IMR-90 (cell line): ENCODE results near the gene NMT1. TPM values are rescaled to one million over a fixed set of nuclear protein-coding genes. Genes with fewer than 3 reads are reported as not detected.

Source experiments
- ATAC-seq: fragments of 200-7000 bp; cut with Tn5 transposase; 2 replicates; pipeline ENCODE4 v1.9.1; 2020; ENCODE audit warnings: low read depth, mild to moderate bottlenecking, moderate library complexity
- BruUV-seq: library from RNA; stranded (reverse); fragments of 400-500 nt; replicated peaks from 2 replicates; lab custom pipeline; 2021; lab: Mats Ljungman, UMichigan
- CTCF ChIA-PET: fragments of 300-600 bp; formaldehyde crosslinking; extraction: SDS; loops from one replicate; lab custom pipeline; 2021; ENCODE audit warnings: antibody characterized with exemption; lab: Yijun Ruan, JAX
- POLR2A ChIA-PET: fragments of 300-600 bp; sonication (Branson Sonifier 250); formaldehyde crosslinking; loops from one replicate; lab custom pipeline; 2022; ENCODE audit warnings: antibody characterized with exemption; ENCODE audit not compliant: unreplicated experiment; lab: Charles Lee
- DNase-seq: peaks from one replicate; pipeline ENCODE4 v3.0.0; 2013
- H2AFZ ChIP-seq: replicated peaks from 2 replicates; pipeline ENCODE3; 2013; ENCODE audit warnings: low read length, mild to moderate bottlenecking; ENCODE audit not compliant: poor library complexity
- H2AK5ac ChIP-seq: 2 replicates; pipeline ENCODE4 v1.6.1; 2013; ENCODE audit warnings: low read depth, low read length, inconsistent platforms
- H2AK9ac ChIP-seq: replicated peaks from 2 replicates; pipeline ENCODE3; 2013; ENCODE audit warnings: mild to moderate bottlenecking, low read depth, low read length, moderate library complexity; ENCODE audit not compliant: poor library complexity
- H2BK120ac ChIP-seq: 2 replicates; pipeline ENCODE4 v1.6.1; 2013; ENCODE audit warnings: low read depth, low read length, inconsistent platforms
- H2BK15ac ChIP-seq: 3 replicates; pipeline ENCODE4 v1.6.1; 2013; ENCODE audit warnings: low read depth, low read length, inconsistent platforms
- H2BK20ac ChIP-seq: 2 replicates; pipeline ENCODE4 v1.6.1; 2013; ENCODE audit warnings: low read depth, mild to moderate bottlenecking, inconsistent platforms, low read length, moderate library complexity
- H2BK5ac ChIP-seq: 2 replicates; pipeline ENCODE4 v1.6.1; 2013; ENCODE audit warnings: mild to moderate bottlenecking, low read depth, low read length, inconsistent platforms; ENCODE audit not compliant: poor library complexity, severe bottlenecking
- H3K14ac ChIP-seq: replicated peaks from 2 replicates; pipeline ENCODE4 v1.6.1; 2013; ENCODE audit warnings: low read depth, low read length, inconsistent platforms
- H3K18ac ChIP-seq: 2 replicates; pipeline ENCODE4 v1.6.1; 2013; ENCODE audit warnings: low read depth, low read length, control low read depth
- H3K23ac ChIP-seq: 2 replicates; pipeline ENCODE4 v1.6.1; 2013; ENCODE audit warnings: low read depth, low read length, inconsistent platforms
- H3K27ac ChIP-seq: 2 replicates; pipeline ENCODE4 v1.5.1; 2013; ENCODE audit warnings: mild to moderate bottlenecking, control low read depth, low read length; ENCODE audit not compliant: insufficient read depth
- H3K27me3 ChIP-seq: 2 replicates; pipeline ENCODE4 v1.6.1; 2013; ENCODE audit warnings: low read length; ENCODE audit not compliant: control insufficient read depth, insufficient read depth
- H3K36me3 ChIP-seq: 2 replicates; pipeline ENCODE4 v1.6.1; 2013; ENCODE audit warnings: low read length, mixed read lengths; ENCODE audit not compliant: control insufficient read depth, insufficient read depth
- H3K4ac ChIP-seq: 2 replicates; pipeline ENCODE4 v1.6.1; 2013; ENCODE audit warnings: low read depth, low read length, inconsistent platforms
- H3K4me1 ChIP-seq: 2 replicates; pipeline ENCODE4 v1.6.1; 2013; ENCODE audit warnings: low read length, mixed read lengths; ENCODE audit not compliant: control insufficient read depth, insufficient read depth
- H3K4me2 ChIP-seq: 2 replicates; pipeline ENCODE4 v1.6.1; 2013; ENCODE audit warnings: low read depth, mild to moderate bottlenecking, control low read depth, low read length, moderate library complexity
- H3K4me3 ChIP-seq: 2 replicates; pipeline ENCODE4 v1.5.1; 2013; ENCODE audit warnings: low read depth, mild to moderate bottlenecking, control low read depth, low read length, moderate library complexity; ENCODE audit not compliant: insufficient read depth
- H3K56ac ChIP-seq: 2 replicates; pipeline ENCODE4 v1.6.1; 2013; ENCODE audit warnings: low read length, inconsistent platforms; ENCODE audit not compliant: insufficient read depth; ENCODE audit errors: extremely low read depth
- H3K79me1 ChIP-seq, 2 experiments: 2 replicates each; pipeline ENCODE4 v1.6.1; 2013; ENCODE audit warnings: low read length in 2 of 2, inconsistent platforms in 1 of 2, low read depth in 1 of 2
- H3K9ac ChIP-seq: 2 replicates; pipeline ENCODE4 v1.6.1; 2013; ENCODE audit warnings: low read depth, low read length, control low read depth
- H3K9me1 ChIP-seq: 2 replicates; pipeline ENCODE4 v1.6.1; 2013; ENCODE audit warnings: low read length, inconsistent platforms; ENCODE audit not compliant: insufficient read depth
- H3K9me3 ChIP-seq: 2 replicates; pipeline ENCODE4 v1.6.1; 2013; ENCODE audit warnings: low read length; ENCODE audit not compliant: control insufficient read depth, insufficient read depth
- H4K20me1 ChIP-seq: 2 replicates; pipeline ENCODE4 v1.6.1; 2013; ENCODE audit warnings: low read length, inconsistent platforms; ENCODE audit not compliant: insufficient read depth
- H4K5ac ChIP-seq: 2 replicates; pipeline ENCODE4 v1.6.1; 2013; ENCODE audit warnings: mild to moderate bottlenecking, low read depth, low read length, control low read depth
- H4K8ac ChIP-seq, 2 experiments: 2 replicates each; pipeline ENCODE4 v1.6.1; 2013; ENCODE audit warnings: low read depth in 2 of 2, low read length in 2 of 2, control low read depth in 1 of 2, inconsistent platforms in 1 of 2
- H4K91ac ChIP-seq: 2 replicates; pipeline ENCODE4 v1.6.1; 2013; ENCODE audit warnings: low read depth, low read length, inconsistent platforms; ENCODE audit not compliant: insufficient read depth
- BHLHE40 ChIP-seq: fragments of 150-350 bp; IDR thresholded peaks from 2 replicates; pipeline ENCODE4 v1.6.1; 2016; ENCODE audit warnings: mild to moderate bottlenecking, low read depth, low read length
- CEBPB ChIP-seq: IDR thresholded peaks from 2 replicates; pipeline ENCODE4 v1.6.1; 2012; ENCODE audit warnings: low read depth, low read length, improper control_type of control experiment
- MAFK ChIP-seq: IDR thresholded peaks from 2 replicates; pipeline ENCODE4 v1.6.1; 2012; ENCODE audit warnings: low read depth, low read length, improper control_type of control experiment
- MAZ ChIP-seq: IDR thresholded peaks from 2 replicates; pipeline ENCODE4 v1.6.1; 2012; ENCODE audit warnings: low read depth, mild to moderate bottlenecking, low read length, improper control_type of control experiment, moderate library complexity, borderline replicate concordance
- MXI1 ChIP-seq: IDR thresholded peaks from 2 replicates; pipeline ENCODE4 v1.6.1; 2012; ENCODE audit warnings: low read depth, mild to moderate bottlenecking, low read length, moderate library complexity, borderline replicate concordance
- RAD21 ChIP-seq: IDR thresholded peaks from 2 replicates; pipeline ENCODE4 v1.6.1; 2012; ENCODE audit warnings: low read length, improper control_type of control experiment
- RCOR1 ChIP-seq: IDR thresholded peaks from 2 replicates; pipeline ENCODE4 v1.6.1; 2012; ENCODE audit warnings: mild to moderate bottlenecking, low read length, improper control_type of control experiment; ENCODE audit not compliant: insufficient replicate concordance
- WGBS, 2 experiments: methylation state at CpG; one replicate each; pipeline versions ENCODE4 v1.1.5 to v1.1.7; 2013; ENCODE audit warnings: missing lambda C conversion rate in 2 of 2; ENCODE audit not compliant: insufficient read length in 1 of 2; ENCODE audit errors: extremely low coverage in 2 of 2; 5-methylcytosine and 5-hydroxymethylcytosine counted together
- dilution Hi-C: fragments of 300-500 bp; cut with HindIII; formaldehyde crosslinking; loops from one replicate; pipeline ENCODE4 v1.14.3; 2018; ENCODE audit warnings: low sequenced_read_pairs; ENCODE audit not compliant: unreplicated experiment
- in situ Hi-C: fragments of 300-500 bp; cut with MboI; formaldehyde crosslinking; loops from 3 replicates; pipeline ENCODE4 v1.14.3; 2019; ENCODE audit warnings: low sequenced_read_pairs, inconsistent platforms, mixed read lengths
- intact Hi-C: fragments of 100-400 bp; cut with micrococcal nuclease; formaldehyde crosslinking; loops from 2 replicates; pipeline ENCODE4 v1.10.0; 2022
- polyA plus RNA-seq, 3 experiments: library from polyadenylated mRNA; depleted of rRNA; stranded (reverse); fragments of >200 nt; gene quantifications; 2 replicates each; pipeline ENCODE4 v1.2.3, GENCODE V29; 2012; ENCODE audit warnings: low replicate concordance in 1 of 3
- total RNA-seq: library from RNA; depleted of rRNA; stranded (reverse); fragments of >200 nt; gene quantifications from 2 replicates; pipeline ENCODE4 v1.2.3, GENCODE V29; 2012
- TF ChIP-seq, protein P1 (sequence below): conservative IDR thresholded peaks from 2 replicates; pipeline ENCODE4 v1.5.1; 2012; ENCODE audit warnings: mild to moderate bottlenecking, low read depth, low read length, improper control_type of control experiment
- TF ChIP-seq, protein P2 (sequence below): fragments of 150-350 bp; IDR thresholded peaks from 2 replicates; pipeline ENCODE4 v1.6.1; 2017; ENCODE audit warnings: mild to moderate bottlenecking, antibody characterized with exemption, low read length, low read depth

NMT1 gene
- total and polyA plus RNA-seq, 2 of the 4 experiments (the other 2 are of a cell fraction) = 38.0 to 60.6 TPM

DNA sequence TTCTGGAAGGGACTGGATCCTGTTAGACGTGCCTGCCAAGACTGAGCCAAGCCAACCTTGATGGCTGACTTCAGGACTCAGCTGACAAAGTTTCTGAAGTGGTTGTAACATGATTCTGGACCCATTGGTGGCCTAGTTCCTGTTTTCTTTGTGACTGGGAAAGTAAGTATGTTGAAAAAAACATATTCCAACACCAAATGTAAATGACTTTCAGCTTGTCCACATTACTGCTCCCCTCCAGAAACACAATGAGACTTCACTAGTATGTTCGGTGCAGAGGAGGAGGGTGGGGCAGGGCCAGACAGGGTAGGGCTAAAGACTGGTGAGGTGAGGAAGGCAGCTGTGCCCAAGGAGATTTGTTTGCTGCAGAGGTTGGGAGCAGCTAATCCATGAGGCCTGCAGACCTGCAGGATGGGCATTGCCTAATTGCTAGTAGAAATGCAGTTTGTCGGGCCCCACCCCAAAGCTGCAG lies 26.4 kb downstream of the NMT1 start:
- no peak overlapping the region for H3K4me3 ChIP-seq
- dilution Hi-C loops = no loop called here
- H3K27me3 ChIP-seq = no peaks in the 10 kb centered on the region
- H3K9me3 ChIP-seq = 0 out of 2 replicates have a peak, but pooled peaks cover 2% of the 10 kb centered on the region
- peak overlapping the region; percentile 76; the same call in 1 of the 2 replicates for H3K14ac ChIP-seq
- H4K5ac ChIP-seq = peak overlapping the region; percentile 50
- H4K20me1 ChIP-seq = peaks cover 5% of the 10 kb centered on the region
- no peak overlapping the region for H3K56ac ChIP-seq
- peak overlapping the region; percentile 54 for H2BK120ac ChIP-seq
- peaks cover 26% of the 10 kb centered on the region for H3K4me1 ChIP-seq
- peaks cover 26% of the 10 kb centered on the region for H3K9me1 ChIP-seq
- peak overlapping the region; percentile 80 for H3K4ac ChIP-seq
- ATAC-seq (peak; percentile 63), DNase-seq (peak; percentile 62)
- no peak overlapping the region; the same call in 1 of the 2 replicates for H3K9ac ChIP-seq
- peak overlapping the region; percentile 38 for H4K91ac ChIP-seq
- peaks cover 51% of the 10 kb centered on the region for H3K36me3 ChIP-seq
- CTCF ChIA-PET = interaction anchor here (0.7 to 1.1 kb wide), 2 partner anchors 8 to 12 kb away, joined by 3 read pairs; no protein-coding TSS in a partner anchor
- H2AK9ac ChIP-seq = peak overlapping the region; percentile 72
- TF ChIP-seq RCOR1 (no peak), CEBPB (no peak), BHLHE40 (no peak), MXI1 (no peak), MAZ (no peak), RAD21 (no peak), MAFK (no peak)
- TF ChIP-seq, protein P1, sequence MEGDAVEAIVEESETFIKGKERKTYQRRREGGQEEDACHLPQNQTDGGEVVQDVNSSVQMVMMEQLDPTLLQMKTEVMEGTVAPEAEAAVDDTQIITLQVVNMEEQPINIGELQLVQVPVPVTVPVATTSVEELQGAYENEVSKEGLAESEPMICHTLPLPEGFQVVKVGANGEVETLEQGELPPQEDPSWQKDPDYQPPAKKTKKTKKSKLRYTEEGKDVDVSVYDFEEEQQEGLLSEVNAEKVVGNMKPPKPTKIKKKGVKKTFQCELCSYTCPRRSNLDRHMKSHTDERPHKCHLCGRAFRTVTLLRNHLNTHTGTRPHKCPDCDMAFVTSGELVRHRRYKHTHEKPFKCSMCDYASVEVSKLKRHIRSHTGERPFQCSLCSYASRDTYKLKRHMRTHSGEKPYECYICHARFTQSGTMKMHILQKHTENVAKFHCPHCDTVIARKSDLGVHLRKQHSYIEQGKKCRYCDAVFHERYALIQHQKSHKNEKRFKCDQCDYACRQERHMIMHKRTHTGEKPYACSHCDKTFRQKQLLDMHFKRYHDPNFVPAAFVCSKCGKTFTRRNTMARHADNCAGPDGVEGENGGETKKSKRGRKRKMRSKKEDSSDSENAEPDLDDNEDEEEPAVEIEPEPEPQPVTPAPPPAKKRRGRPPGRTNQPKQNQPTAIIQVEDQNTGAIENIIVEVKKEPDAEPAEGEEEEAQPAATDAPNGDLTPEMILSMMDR = no peak
- TF ChIP-seq, protein P2, sequence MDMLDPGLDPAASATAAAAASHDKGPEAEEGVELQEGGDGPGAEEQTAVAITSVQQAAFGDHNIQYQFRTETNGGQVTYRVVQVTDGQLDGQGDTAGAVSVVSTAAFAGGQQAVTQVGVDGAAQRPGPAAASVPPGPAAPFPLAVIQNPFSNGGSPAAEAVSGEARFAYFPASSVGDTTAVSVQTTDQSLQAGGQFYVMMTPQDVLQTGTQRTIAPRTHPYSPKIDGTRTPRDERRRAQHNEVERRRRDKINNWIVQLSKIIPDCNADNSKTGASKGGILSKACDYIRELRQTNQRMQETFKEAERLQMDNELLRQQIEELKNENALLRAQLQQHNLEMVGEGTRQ = no peak
- H2BK5ac ChIP-seq = peak overlapping the region; percentile 78
- POLR2A ChIA-PET = interaction anchor here (0.8 kb wide), 1 partner anchor 27 kb away, joined by 4 read pairs; the partner anchor contains the start of gene NMT1
- peak overlapping the region; percentile 66 for H3K23ac ChIP-seq
- in situ Hi-C loops = no loop called here
- H2AK5ac ChIP-seq = peak overlapping the region; percentile 77; the same call in 1 of the 2 replicates
- peak overlapping the region; percentile 12 for H2AFZ ChIP-seq
- intact Hi-C loops = no loop called here
- WGBS, 2 experiments = 40% methylated on average over 1 of the region's 3 CpGs; no CpG with 5 or more reads in 1 of the 2 experiments
- peak overlapping the region in 1 of 2 experiments; percentile 27; a peak in 1 of 4 replicates for H4K8ac ChIP-seq
- BruUV-seq = no TSS peak
- H3K4me2 ChIP-seq = no peak overlapping the region
- peaks cover 15 to 63% of the 10 kb centered on the region in 2 experiments for H3K79me1 ChIP-seq
- H2BK20ac ChIP-seq = no peak overlapping the region
- H2BK15ac ChIP-seq = peak overlapping the region; percentile 25; the same call in 1 of the 3 replicates
- peak overlapping the region; percentile 58 for H3K18ac ChIP-seq
- H3K27ac ChIP-seq = peak overlapping the region; percentile 85; the same call in 1 of the 2 replicates
